H9 (cell line): Measurements from ENCODE around the gene SUMF1. TPM values are rescaled to one million over a fixed set of nuclear protein-coding genes. Genes with fewer than 3 reads are reported as not detected.

ENCODE experiments used
- DNase-seq: peaks from one replicate; pipeline ENCODE4 v3.0.0-alpha.2; 2017
- H2AFZ ChIP-seq: one replicate; pipeline ENCODE4 v1.6.1; 2013; ENCODE audit warnings: mild to moderate bottlenecking, low read length, control low read depth, moderate library complexity
- H2AK5ac ChIP-seq: 2 replicates; pipeline ENCODE4 v1.6.1; 2013; ENCODE audit warnings: low read length, control low read depth, mixed read lengths; ENCODE audit not compliant: insufficient read length
- H2BK120ac ChIP-seq: one replicate; pipeline ENCODE4 v1.6.1; 2013; ENCODE audit warnings: low read depth, mild to moderate bottlenecking, low read length, control low read depth, inconsistent platforms; ENCODE audit not compliant: poor library complexity, severe bottlenecking
- H2BK12ac ChIP-seq: 2 replicates; pipeline ENCODE4 v1.6.1; 2013; ENCODE audit warnings: low read length, control low read depth, mixed read lengths, low read depth; ENCODE audit not compliant: insufficient read length
- H2BK15ac ChIP-seq: 2 replicates; pipeline ENCODE4 v1.6.1; 2013; ENCODE audit warnings: low read depth, low read length, control low read depth
- H2BK20ac ChIP-seq: one replicate; pipeline ENCODE4 v1.6.1; 2013; ENCODE audit warnings: low read depth, mild to moderate bottlenecking, low read length, control low read depth, inconsistent platforms; ENCODE audit not compliant: poor library complexity, severe bottlenecking
- H2BK5ac ChIP-seq: 2 replicates; pipeline ENCODE4 v1.6.1; 2013; ENCODE audit warnings: low read length, control low read depth, mixed read lengths; ENCODE audit not compliant: insufficient read length
- H3K14ac ChIP-seq: 2 replicates; pipeline ENCODE4 v1.6.1; 2013; ENCODE audit warnings: low read length, control low read depth; ENCODE audit not compliant: insufficient read depth
- H3K18ac ChIP-seq: 2 replicates; pipeline ENCODE4 v1.6.1; 2013; ENCODE audit warnings: low read depth, mild to moderate bottlenecking, mixed read lengths, low read length, control low read depth; ENCODE audit not compliant: insufficient read length
- H3K23ac ChIP-seq: 2 replicates; pipeline ENCODE4 v1.6.1; 2013; ENCODE audit warnings: low read length, control low read depth, mixed read lengths, low read depth; ENCODE audit not compliant: insufficient read length
- H3K23me2 ChIP-seq: 2 replicates; pipeline ENCODE4 v1.6.1; 2013; ENCODE audit warnings: low read depth, mild to moderate bottlenecking, mixed read lengths, low read length, control low read depth; ENCODE audit not compliant: insufficient read length, poor library complexity, severe bottlenecking
- H3K27ac ChIP-seq: 2 replicates; pipeline ENCODE4 v1.5.1; 2013; ENCODE audit warnings: low read length, control low read depth, mixed read lengths, low read depth; ENCODE audit not compliant: insufficient read length
- H3K27me3 ChIP-seq: 2 replicates; pipeline ENCODE4 v1.6.1; 2013; ENCODE audit warnings: low read length, control low read depth, inconsistent platforms; ENCODE audit not compliant: insufficient read depth
- H3K4ac ChIP-seq: 2 replicates; pipeline ENCODE4 v1.6.1; 2013; ENCODE audit warnings: low read depth, mild to moderate bottlenecking, control low read depth, inconsistent platforms, low read length, moderate library complexity
- H3K4me1 ChIP-seq: 2 replicates; pipeline ENCODE4 v1.6.1; 2013; ENCODE audit warnings: low read length, control low read depth, inconsistent platforms; ENCODE audit not compliant: insufficient read depth
- H3K4me2 ChIP-seq: 2 replicates; pipeline ENCODE4 v1.6.1; 2013; ENCODE audit warnings: low read length, control low read depth, mixed read lengths; ENCODE audit not compliant: insufficient read length, insufficient read depth
- H3K56ac ChIP-seq: 2 replicates; pipeline ENCODE4 v1.6.1; 2013; ENCODE audit warnings: low read depth, mild to moderate bottlenecking, mixed read lengths, low read length, control low read depth; ENCODE audit not compliant: insufficient read length
- H3K79me1 ChIP-seq: 2 replicates; pipeline ENCODE4 v1.6.1; 2013; ENCODE audit warnings: low read depth, mild to moderate bottlenecking, moderate library complexity, low read length, control low read depth, inconsistent platforms; ENCODE audit not compliant: insufficient read depth, poor library complexity, severe bottlenecking
- H3K79me2 ChIP-seq: 2 replicates; pipeline ENCODE4 v1.6.1; 2013; ENCODE audit warnings: low read length, control low read depth, inconsistent platforms; ENCODE audit not compliant: insufficient read depth
- H3K9ac ChIP-seq: 2 replicates; pipeline ENCODE4 v1.6.1; 2013; ENCODE audit warnings: low read length, control low read depth, mixed read lengths; ENCODE audit not compliant: insufficient read length; ENCODE audit errors: extremely low read depth
- H3K9me3 ChIP-seq: one replicate; pipeline ENCODE4 v1.6.1; 2013; ENCODE audit warnings: low read depth, low read length, inconsistent platforms; ENCODE audit not compliant: control insufficient read depth
- H3T11ph ChIP-seq: one replicate; pipeline ENCODE4 v1.6.1; 2013; ENCODE audit warnings: mild to moderate bottlenecking, low read length, control low read depth, inconsistent platforms
- H4K20me1 ChIP-seq: one replicate; pipeline ENCODE4 v1.6.1; 2013; ENCODE audit not compliant: control insufficient read depth, insufficient read length, insufficient read depth
- H4K5ac ChIP-seq: 2 replicates; pipeline ENCODE4 v1.6.1; 2013; ENCODE audit warnings: low read depth, mild to moderate bottlenecking, mixed read lengths, low read length, control low read depth; ENCODE audit not compliant: insufficient read length
- H4K8ac ChIP-seq: replicated peaks from 2 replicates; pipeline ENCODE4 v1.6.1; 2013; ENCODE audit warnings: low read length, control low read depth, mixed read lengths, low read depth; ENCODE audit not compliant: insufficient read length
- H4K91ac ChIP-seq: 2 replicates; pipeline ENCODE4 v1.6.1; 2013; ENCODE audit warnings: low read depth, mild to moderate bottlenecking, moderate library complexity, mixed read lengths, low read length, control low read depth; ENCODE audit not compliant: insufficient read length
- H3K27ac Mint-ChIP-seq, 3 experiments: 2 replicates in 2 of 3; 3 replicates in 1 of 3; pipeline ENCODE4 v1.8.0; 2020 to 2021; ENCODE audit warnings: mixed read lengths in 3 of 3, mild to moderate bottlenecking in 1 of 3, moderate library complexity in 1 of 3
- H3K27me3 Mint-ChIP-seq: 2 replicates; pipeline ENCODE4 v1.8.0; 2021; ENCODE audit warnings: low read depth, mild to moderate bottlenecking, moderate library complexity, mixed read lengths
- H3K36me3 Mint-ChIP-seq, 3 experiments: 2 replicates in 2 of 3; 3 replicates in 1 of 3; pipeline ENCODE4 v1.8.0; 2020 to 2021; ENCODE audit warnings: low read depth in 3 of 3, mixed read lengths in 3 of 3; ENCODE audit not compliant: insufficient read depth in 1 of 3
- H3K4me1 Mint-ChIP-seq, 2 experiments: 2 replicates each; pipeline ENCODE4 v1.8.0; 2020; ENCODE audit warnings: mixed read lengths in 2 of 2
- H3K4me3 Mint-ChIP-seq, 2 experiments: 2 replicates in 1 of 2; 3 replicates in 1 of 2; pipeline ENCODE4 v1.8.0; 2020 to 2021; ENCODE audit warnings: mild to moderate bottlenecking in 2 of 2, mixed read lengths in 2 of 2, moderate library complexity in 1 of 2
- H3K9me3 Mint-ChIP-seq, 2 experiments: 2 replicates in 1 of 2; 3 replicates in 1 of 2; pipeline ENCODE4 v1.8.0; 2020; ENCODE audit warnings: mild to moderate bottlenecking in 2 of 2, mixed read lengths in 2 of 2, moderate library complexity in 1 of 2
- WGBS: extraction: QIAGEN DNeasy Blood & Tissue Kit; methylation state at CpG from one replicate; pipeline ENCODE4 v1.1.7; 2013; ENCODE audit warnings: missing lambda C conversion rate, low lambda C conversion rate, mixed read lengths; ENCODE audit not compliant: insufficient read length; ENCODE audit errors: extremely low coverage; 5-methylcytosine and 5-hydroxymethylcytosine counted together
- total RNA-seq: library from RNA; stranded (reverse); gene quantifications from 2 replicates; pipeline ENCODE4 v1.2.1, GENCODE V29; 2021
- TF ChIP-seq, protein P1 (sequence below): fragments of 200-600 bp; sonication (generic); conservative IDR thresholded peaks from 3 replicates; pipeline ENCODE4 v1.8.0; 2021; ENCODE audit warnings: antibody characterized with exemption, mild to moderate bottlenecking

SUMF1 gene
- total RNA-seq, 1 experiment from 2014 or later, result 9.5 TPM

- TF ChIP-seq, protein P1, sequence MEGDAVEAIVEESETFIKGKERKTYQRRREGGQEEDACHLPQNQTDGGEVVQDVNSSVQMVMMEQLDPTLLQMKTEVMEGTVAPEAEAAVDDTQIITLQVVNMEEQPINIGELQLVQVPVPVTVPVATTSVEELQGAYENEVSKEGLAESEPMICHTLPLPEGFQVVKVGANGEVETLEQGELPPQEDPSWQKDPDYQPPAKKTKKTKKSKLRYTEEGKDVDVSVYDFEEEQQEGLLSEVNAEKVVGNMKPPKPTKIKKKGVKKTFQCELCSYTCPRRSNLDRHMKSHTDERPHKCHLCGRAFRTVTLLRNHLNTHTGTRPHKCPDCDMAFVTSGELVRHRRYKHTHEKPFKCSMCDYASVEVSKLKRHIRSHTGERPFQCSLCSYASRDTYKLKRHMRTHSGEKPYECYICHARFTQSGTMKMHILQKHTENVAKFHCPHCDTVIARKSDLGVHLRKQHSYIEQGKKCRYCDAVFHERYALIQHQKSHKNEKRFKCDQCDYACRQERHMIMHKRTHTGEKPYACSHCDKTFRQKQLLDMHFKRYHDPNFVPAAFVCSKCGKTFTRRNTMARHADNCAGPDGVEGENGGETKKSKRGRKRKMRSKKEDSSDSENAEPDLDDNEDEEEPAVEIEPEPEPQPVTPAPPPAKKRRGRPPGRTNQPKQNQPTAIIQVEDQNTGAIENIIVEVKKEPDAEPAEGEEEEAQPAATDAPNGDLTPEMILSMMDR, result no peak
- no peak overlapping the region for H3T11ph ChIP-seq
- H3K27ac Mint-ChIP-seq, result no peak overlapping the region
Observed at GRCh38 chr3:4323246-4324027, 143.6 kb downstream of the SUMF1 start.

More at GRCh38 chr3:4323246-4324027, 143.6 kb downstream of the SUMF1 start:
- Mint-ChIP-seq H3K27me3 (no peaks in the 10 kb centered on the region), H3K9me3 (peaks cover 15 to 20% of the 10 kb centered on the region in 2 experiments), H3K36me3 (peaks cover 7 to 22% (median 8%) of the 10 kb centered on the region in 3 experiments), H3K4me1 (peaks cover 9 to 15% of the 10 kb centered on the region in 2 experiments; a peak in 3 of 4 replicates), H3K4me3 (no peak overlapping the region)
- no peak overlapping the region for H3K14ac ChIP-seq
- no peak overlapping the region for H2AFZ ChIP-seq
- no peaks in the 10 kb centered on the region for H3K23me2 ChIP-seq
- H2BK5ac ChIP-seq, result no peak overlapping the region
- no peak overlapping the region for H3K4me2 ChIP-seq
- H2BK12ac ChIP-seq, result no peak overlapping the region
- H2BK15ac ChIP-seq, result no peak overlapping the region
- H3K79me2 ChIP-seq, result no peaks in the 10 kb centered on the region
- H3K23ac ChIP-seq, result no peak overlapping the region
- WGBS, result no CpG with 5 or more reads among the region's 3 CpGs
- no peak overlapping the region for H3K9ac ChIP-seq
- H3K9me3 ChIP-seq, result peaks cover 7% of the 10 kb centered on the region
- H3K56ac ChIP-seq, result no peak overlapping the region
- H3K27me3 ChIP-seq, result no peaks in the 10 kb centered on the region
- H2BK20ac ChIP-seq, result no peak overlapping the region
- H2BK120ac ChIP-seq, result no peak overlapping the region
- no peaks in the 10 kb centered on the region for H3K4me1 ChIP-seq
- H3K4ac ChIP-seq, result no peak overlapping the region
- H2AK5ac ChIP-seq, result no peak overlapping the region
- H4K91ac ChIP-seq, result no peak overlapping the region
- no peak overlapping the region for H3K27ac ChIP-seq
- no peaks in the 10 kb centered on the region for H4K20me1 ChIP-seq
- no peak for DNase-seq
- no peak overlapping the region for H3K18ac ChIP-seq
- no peak overlapping the region for H4K8ac ChIP-seq
- H3K79me1 ChIP-seq, result no peaks in the 10 kb centered on the region
- no peak overlapping the region for H4K5ac ChIP-seq
